ENCODE measurements around the gene MACROD2.
"Not testable (repeated sequence)": the region's sequence is repeated elsewhere in the genome, so short reads cannot be mapped to it uniquely, and the experiment has no call there.

MACROD2 gene

GRCh38 chr20:14264869-14265268 is 269.6 kb downstream of the MACROD2 start:
- DNase-seq (ENCODE audit: low read depth, low spot score): no peak

- no peak for DNase-seq (ENCODE audit: low read depth, low spot score)
Observed at GRCh38 chr20:14266246-14266645, 270.9 kb downstream of the MACROD2 start.

- DNase-seq (ENCODE audit: low read depth, low spot score): not testable (repeated sequence)
Observed at GRCh38 chr20:14270751-14271150, 275.4 kb downstream of the MACROD2 start.

- no peak for DNase-seq (ENCODE audit: low read depth, low spot score)
Observed at GRCh38 chr20:14282140-14282539, 286.8 kb downstream of the MACROD2 start.

GRCh38 chr20:14284443-14284842 is 289.1 kb downstream of the MACROD2 start:
- no peak for DNase-seq (ENCODE audit: low read depth, low spot score)

- DNase-seq (ENCODE audit: low read depth, low spot score): no peak
Observed at GRCh38 chr20:14288341-14289330, 293.3 kb downstream of the MACROD2 start.

- DNase-seq (ENCODE audit: low read depth, low spot score): no peak
Observed at GRCh38 chr20:14291502-14291901, 296.2 kb downstream of the MACROD2 start.

GRCh38 chr20:14295238-14295637 is 299.9 kb downstream of the MACROD2 start:
- no peak for DNase-seq (ENCODE audit: low read depth, low spot score)

- DNase-seq (ENCODE audit: low read depth, low spot score): no peak
Observed at GRCh38 chr20:14295770-14296309, 300.5 kb downstream of the MACROD2 start.

GRCh38 chr20:14299831-14300230 is 304.5 kb downstream of the MACROD2 start:
- DNase-seq (ENCODE audit: low read depth, low spot score): no peak

GRCh38 chr20:14303106-14303505 is 307.8 kb downstream of the MACROD2 start:
- no peak for DNase-seq (ENCODE audit: low read depth, low spot score)

GRCh38 chr20:14303651-14304050 is 308.3 kb downstream of the MACROD2 start:
- DNase-seq (ENCODE audit: low read depth, low spot score): no peak

GRCh38 chr20:14304472-14304871 is 309.2 kb downstream of the MACROD2 start:
- no peak for DNase-seq (ENCODE audit: low read depth, low spot score)

GRCh38 chr20:14307956-14308355 is 312.6 kb downstream of the MACROD2 start:
- DNase-seq (ENCODE audit: low read depth, low spot score): no peak

GRCh38 chr20:14310977-14311627 is 315.8 kb downstream of the MACROD2 start:
- no peak for DNase-seq (ENCODE audit: low read depth, low spot score)

- DNase-seq (ENCODE audit: low read depth, low spot score): no peak
Observed at GRCh38 chr20:14312001-14312400, 316.7 kb downstream of the MACROD2 start.

GRCh38 chr20:14313341-14314020 is 318.2 kb downstream of the MACROD2 start:
- no peak for DNase-seq (ENCODE audit: low read depth, low spot score)

- no peak for DNase-seq (ENCODE audit: low read depth, low spot score)
Observed at GRCh38 chr20:14319704-14320103, 324.4 kb downstream of the MACROD2 start.

- DNase-seq (ENCODE audit: low read depth, low spot score): no peak
Observed at GRCh38 chr20:14331646-14332045, 336.3 kb downstream of the MACROD2 start.

GRCh38 chr20:14332866-14333265 is 337.6 kb downstream of the MACROD2 start:
- no peak for DNase-seq (ENCODE audit: low read depth, low spot score)

- DNase-seq (ENCODE audit: low read depth, low spot score): no peak
Observed at GRCh38 chr20:14333721-14334120, 338.4 kb downstream of the MACROD2 start.
